H9 (cell line): ENCODE results near the gene FBXL15. TPM values are rescaled to one million over a fixed set of nuclear protein-coding genes. Genes with fewer than 3 reads are reported as not detected.

ENCODE experiments used
- DNase-seq: peaks from one replicate; pipeline ENCODE4 v3.0.0-alpha.2; 2017
- H2AFZ ChIP-seq: one replicate; pipeline ENCODE4 v1.6.1; 2013; ENCODE audit warnings: mild to moderate bottlenecking, low read length, control low read depth, moderate library complexity
- H2AK5ac ChIP-seq: 2 replicates; pipeline ENCODE4 v1.6.1; 2013; ENCODE audit warnings: low read length, control low read depth, mixed read lengths; ENCODE audit not compliant: insufficient read length
- H2BK120ac ChIP-seq: one replicate; pipeline ENCODE4 v1.6.1; 2013; ENCODE audit warnings: low read depth, mild to moderate bottlenecking, low read length, control low read depth, inconsistent platforms; ENCODE audit not compliant: poor library complexity, severe bottlenecking
- H2BK12ac ChIP-seq: 2 replicates; pipeline ENCODE4 v1.6.1; 2013; ENCODE audit warnings: low read length, control low read depth, mixed read lengths, low read depth; ENCODE audit not compliant: insufficient read length
- H2BK15ac ChIP-seq: 2 replicates; pipeline ENCODE4 v1.6.1; 2013; ENCODE audit warnings: low read depth, low read length, control low read depth
- H2BK20ac ChIP-seq: one replicate; pipeline ENCODE4 v1.6.1; 2013; ENCODE audit warnings: low read depth, mild to moderate bottlenecking, low read length, control low read depth, inconsistent platforms; ENCODE audit not compliant: poor library complexity, severe bottlenecking
- H2BK5ac ChIP-seq: 2 replicates; pipeline ENCODE4 v1.6.1; 2013; ENCODE audit warnings: low read length, control low read depth, mixed read lengths; ENCODE audit not compliant: insufficient read length
- H3K14ac ChIP-seq: 2 replicates; pipeline ENCODE4 v1.6.1; 2013; ENCODE audit warnings: low read length, control low read depth; ENCODE audit not compliant: insufficient read depth
- H3K18ac ChIP-seq: 2 replicates; pipeline ENCODE4 v1.6.1; 2013; ENCODE audit warnings: low read depth, mild to moderate bottlenecking, mixed read lengths, low read length, control low read depth; ENCODE audit not compliant: insufficient read length
- H3K23ac ChIP-seq: 2 replicates; pipeline ENCODE4 v1.6.1; 2013; ENCODE audit warnings: low read length, control low read depth, mixed read lengths, low read depth; ENCODE audit not compliant: insufficient read length
- H3K23me2 ChIP-seq: 2 replicates; pipeline ENCODE4 v1.6.1; 2013; ENCODE audit warnings: low read depth, mild to moderate bottlenecking, mixed read lengths, low read length, control low read depth; ENCODE audit not compliant: insufficient read length, poor library complexity, severe bottlenecking
- H3K27ac ChIP-seq: 2 replicates; pipeline ENCODE4 v1.5.1; 2013; ENCODE audit warnings: low read length, control low read depth, mixed read lengths, low read depth; ENCODE audit not compliant: insufficient read length
- H3K27me3 ChIP-seq: 2 replicates; pipeline ENCODE4 v1.6.1; 2013; ENCODE audit warnings: low read length, control low read depth, inconsistent platforms; ENCODE audit not compliant: insufficient read depth
- H3K4ac ChIP-seq: 2 replicates; pipeline ENCODE4 v1.6.1; 2013; ENCODE audit warnings: low read depth, mild to moderate bottlenecking, control low read depth, inconsistent platforms, low read length, moderate library complexity
- H3K4me1 ChIP-seq: 2 replicates; pipeline ENCODE4 v1.6.1; 2013; ENCODE audit warnings: low read length, control low read depth, inconsistent platforms; ENCODE audit not compliant: insufficient read depth
- H3K4me2 ChIP-seq: 2 replicates; pipeline ENCODE4 v1.6.1; 2013; ENCODE audit warnings: low read length, control low read depth, mixed read lengths; ENCODE audit not compliant: insufficient read length, insufficient read depth
- H3K56ac ChIP-seq: 2 replicates; pipeline ENCODE4 v1.6.1; 2013; ENCODE audit warnings: low read depth, mild to moderate bottlenecking, mixed read lengths, low read length, control low read depth; ENCODE audit not compliant: insufficient read length
- H3K79me1 ChIP-seq: 2 replicates; pipeline ENCODE4 v1.6.1; 2013; ENCODE audit warnings: low read depth, mild to moderate bottlenecking, moderate library complexity, low read length, control low read depth, inconsistent platforms; ENCODE audit not compliant: insufficient read depth, poor library complexity, severe bottlenecking
- H3K79me2 ChIP-seq: 2 replicates; pipeline ENCODE4 v1.6.1; 2013; ENCODE audit warnings: low read length, control low read depth, inconsistent platforms; ENCODE audit not compliant: insufficient read depth
- H3K9ac ChIP-seq: 2 replicates; pipeline ENCODE4 v1.6.1; 2013; ENCODE audit warnings: low read length, control low read depth, mixed read lengths; ENCODE audit not compliant: insufficient read length; ENCODE audit errors: extremely low read depth
- H3K9me3 ChIP-seq: one replicate; pipeline ENCODE4 v1.6.1; 2013; ENCODE audit warnings: low read depth, low read length, inconsistent platforms; ENCODE audit not compliant: control insufficient read depth
- H3T11ph ChIP-seq: one replicate; pipeline ENCODE4 v1.6.1; 2013; ENCODE audit warnings: mild to moderate bottlenecking, low read length, control low read depth, inconsistent platforms
- H4K20me1 ChIP-seq: one replicate; pipeline ENCODE4 v1.6.1; 2013; ENCODE audit not compliant: control insufficient read depth, insufficient read length, insufficient read depth
- H4K5ac ChIP-seq: 2 replicates; pipeline ENCODE4 v1.6.1; 2013; ENCODE audit warnings: low read depth, mild to moderate bottlenecking, mixed read lengths, low read length, control low read depth; ENCODE audit not compliant: insufficient read length
- H4K8ac ChIP-seq: replicated peaks from 2 replicates; pipeline ENCODE4 v1.6.1; 2013; ENCODE audit warnings: low read length, control low read depth, mixed read lengths, low read depth; ENCODE audit not compliant: insufficient read length
- H4K91ac ChIP-seq: 2 replicates; pipeline ENCODE4 v1.6.1; 2013; ENCODE audit warnings: low read depth, mild to moderate bottlenecking, moderate library complexity, mixed read lengths, low read length, control low read depth; ENCODE audit not compliant: insufficient read length
- H3K27ac Mint-ChIP-seq, 3 experiments: 2 replicates in 2 of 3; 3 replicates in 1 of 3; pipeline ENCODE4 v1.8.0; 2020 to 2021; ENCODE audit warnings: mixed read lengths in 3 of 3, mild to moderate bottlenecking in 1 of 3, moderate library complexity in 1 of 3
- H3K27me3 Mint-ChIP-seq: 2 replicates; pipeline ENCODE4 v1.8.0; 2021; ENCODE audit warnings: low read depth, mild to moderate bottlenecking, moderate library complexity, mixed read lengths
- H3K36me3 Mint-ChIP-seq, 3 experiments: 2 replicates in 2 of 3; 3 replicates in 1 of 3; pipeline ENCODE4 v1.8.0; 2020 to 2021; ENCODE audit warnings: low read depth in 3 of 3, mixed read lengths in 3 of 3; ENCODE audit not compliant: insufficient read depth in 1 of 3
- H3K4me1 Mint-ChIP-seq, 2 experiments: 2 replicates each; pipeline ENCODE4 v1.8.0; 2020; ENCODE audit warnings: mixed read lengths in 2 of 2
- H3K4me3 Mint-ChIP-seq, 2 experiments: 2 replicates in 1 of 2; 3 replicates in 1 of 2; pipeline ENCODE4 v1.8.0; 2020 to 2021; ENCODE audit warnings: mild to moderate bottlenecking in 2 of 2, mixed read lengths in 2 of 2, moderate library complexity in 1 of 2
- H3K9me3 Mint-ChIP-seq, 2 experiments: 2 replicates in 1 of 2; 3 replicates in 1 of 2; pipeline ENCODE4 v1.8.0; 2020; ENCODE audit warnings: mild to moderate bottlenecking in 2 of 2, mixed read lengths in 2 of 2, moderate library complexity in 1 of 2
- WGBS: extraction: QIAGEN DNeasy Blood & Tissue Kit; methylation state at CpG from one replicate; pipeline ENCODE4 v1.1.7; 2013; ENCODE audit warnings: missing lambda C conversion rate, low lambda C conversion rate, mixed read lengths; ENCODE audit not compliant: insufficient read length; ENCODE audit errors: extremely low coverage; 5-methylcytosine and 5-hydroxymethylcytosine counted together
- total RNA-seq: library from RNA; stranded (reverse); gene quantifications from 2 replicates; pipeline ENCODE4 v1.2.1, GENCODE V29; 2021
- TF ChIP-seq, protein P1 (sequence below): fragments of 200-600 bp; sonication (generic); conservative IDR thresholded peaks from 3 replicates; pipeline ENCODE4 v1.8.0; 2021; ENCODE audit warnings: antibody characterized with exemption, mild to moderate bottlenecking

FBXL15 gene
- total RNA-seq, 1 experiment from 2014 or later = 9.1 TPM

DNA sequence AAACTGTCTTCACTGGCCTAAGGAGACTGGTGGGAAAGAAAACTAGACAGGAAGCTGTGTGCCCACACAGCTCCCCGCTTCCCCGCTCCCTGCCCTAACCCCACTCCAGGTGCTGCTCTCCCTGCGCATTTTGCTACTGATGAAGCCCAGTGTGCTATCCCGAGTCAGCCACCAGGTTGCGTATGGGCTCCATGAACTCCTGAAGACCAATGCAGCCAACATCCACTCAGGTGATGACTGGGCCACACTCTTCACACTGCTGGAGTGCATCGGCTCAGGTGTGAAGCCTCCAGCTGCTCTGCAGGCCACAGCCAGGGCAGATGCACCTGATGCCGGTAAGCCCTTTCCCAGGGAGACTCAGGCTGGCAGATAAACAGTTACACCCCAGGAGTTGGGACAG is 45.4 kb upstream of the FBXL15 start:
- Histone ChIP-seq H2BK12ac (no peak overlapping the region), H3K27me3 (no peaks in the 10 kb centered on the region), H2BK5ac (no peak overlapping the region), H3K4me1 (no peaks in the 10 kb centered on the region), H4K8ac (no peak overlapping the region), H3K9me3 (no peaks in the 10 kb centered on the region), H3K23me2 (no peaks in the 10 kb centered on the region), H2AFZ (no peak overlapping the region), H3K4me2 (no peak overlapping the region), H3K23ac (no peak overlapping the region), H2BK15ac (no peak overlapping the region), H4K91ac (no peak overlapping the region), H3K79me1 (no peaks in the 10 kb centered on the region), H2BK20ac (no peak overlapping the region), H3K14ac (no peak overlapping the region), H3K9ac (no peak overlapping the region), H3K79me2 (no peaks in the 10 kb centered on the region), H4K5ac (no peak overlapping the region), H2BK120ac (no peak overlapping the region), H3K56ac (no peak overlapping the region), H3K27ac (no peak overlapping the region), H3T11ph (no peak overlapping the region), H4K20me1 (no peaks in the 10 kb centered on the region), H3K18ac (no peak overlapping the region), H2AK5ac (no peak overlapping the region), H3K4ac (no peak overlapping the region)
- DNase-seq = peak; percentile 59
- Mint-ChIP-seq H3K36me3 (peaks cover 23 to 54% (median 35%) of the 10 kb centered on the region in 3 experiments), H3K4me1 (no peaks in the 10 kb centered on the region), H3K9me3 (0 out of 5 replicates have a peak, but pooled peaks cover 0 to 4% of the 10 kb centered on the region in 2 experiments), H3K27me3 (no peaks in the 10 kb centered on the region), H3K27ac (peak overlapping the region in 1 of 3 experiments; percentile 39; a peak in 2 of 7 replicates), H3K4me3 (no peak overlapping the region)
- no CpG with 5 or more reads among the region's 7 CpGs for WGBS
- TF ChIP-seq, protein P1, sequence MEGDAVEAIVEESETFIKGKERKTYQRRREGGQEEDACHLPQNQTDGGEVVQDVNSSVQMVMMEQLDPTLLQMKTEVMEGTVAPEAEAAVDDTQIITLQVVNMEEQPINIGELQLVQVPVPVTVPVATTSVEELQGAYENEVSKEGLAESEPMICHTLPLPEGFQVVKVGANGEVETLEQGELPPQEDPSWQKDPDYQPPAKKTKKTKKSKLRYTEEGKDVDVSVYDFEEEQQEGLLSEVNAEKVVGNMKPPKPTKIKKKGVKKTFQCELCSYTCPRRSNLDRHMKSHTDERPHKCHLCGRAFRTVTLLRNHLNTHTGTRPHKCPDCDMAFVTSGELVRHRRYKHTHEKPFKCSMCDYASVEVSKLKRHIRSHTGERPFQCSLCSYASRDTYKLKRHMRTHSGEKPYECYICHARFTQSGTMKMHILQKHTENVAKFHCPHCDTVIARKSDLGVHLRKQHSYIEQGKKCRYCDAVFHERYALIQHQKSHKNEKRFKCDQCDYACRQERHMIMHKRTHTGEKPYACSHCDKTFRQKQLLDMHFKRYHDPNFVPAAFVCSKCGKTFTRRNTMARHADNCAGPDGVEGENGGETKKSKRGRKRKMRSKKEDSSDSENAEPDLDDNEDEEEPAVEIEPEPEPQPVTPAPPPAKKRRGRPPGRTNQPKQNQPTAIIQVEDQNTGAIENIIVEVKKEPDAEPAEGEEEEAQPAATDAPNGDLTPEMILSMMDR = peak; percentile 53
